ENCODE measurements around the gene GALNT16. TPM values are rescaled to one million over a fixed set of nuclear protein-coding genes. Genes with fewer than 3 reads are reported as not detected.
A peak's percentile ranks its signal among the peaks of the same experiment; 100 is the strongest.

The GALNT16 gene
- total and polyA plus RNA-seq, 2 donors (not counting 1 experiment from before 2014, with no cell fraction given), result 9.6 to 27.7 TPM

GRCh38 chr14:69224946-69225345, 35.0 kb upstream of the GALNT16 start:
- no peak overlapping the region for H3K4me3 ChIP-seq (replicated peaks in 1 of 4; ENCODE audit: control extremely low read depth in 1 of 4, insufficient read depth in 1 of 4, low read depth in 3 of 4, low read length in 4 of 4)
- H3K9ac ChIP-seq (ENCODE audit: insufficient read depth, low read length), result no peak overlapping the region
- H3K27ac ChIP-seq (ENCODE audit: insufficient read depth, low read length), result no peak overlapping the region
- H4K20me1 ChIP-seq (ENCODE audit: control insufficient read depth, extremely low read depth, insufficient read depth, low read length), result no peaks in the 10 kb centered on the region
- H2AFZ ChIP-seq (ENCODE audit: low read length), result no peak overlapping the region
- H3K27me3 ChIP-seq (ENCODE audit: control insufficient read depth, insufficient read depth, low read length), result no peaks in the 10 kb centered on the region
- no peaks in the 10 kb centered on the region for H3K4me1 ChIP-seq (ENCODE audit: control insufficient read depth, extremely low read depth, insufficient read depth, low read length)
- peaks cover 2% of the 10 kb centered on the region for H3K36me3 ChIP-seq (ENCODE audit: control insufficient read depth, insufficient read depth, low read length)
- TF ChIP-seq, protein P1, sequence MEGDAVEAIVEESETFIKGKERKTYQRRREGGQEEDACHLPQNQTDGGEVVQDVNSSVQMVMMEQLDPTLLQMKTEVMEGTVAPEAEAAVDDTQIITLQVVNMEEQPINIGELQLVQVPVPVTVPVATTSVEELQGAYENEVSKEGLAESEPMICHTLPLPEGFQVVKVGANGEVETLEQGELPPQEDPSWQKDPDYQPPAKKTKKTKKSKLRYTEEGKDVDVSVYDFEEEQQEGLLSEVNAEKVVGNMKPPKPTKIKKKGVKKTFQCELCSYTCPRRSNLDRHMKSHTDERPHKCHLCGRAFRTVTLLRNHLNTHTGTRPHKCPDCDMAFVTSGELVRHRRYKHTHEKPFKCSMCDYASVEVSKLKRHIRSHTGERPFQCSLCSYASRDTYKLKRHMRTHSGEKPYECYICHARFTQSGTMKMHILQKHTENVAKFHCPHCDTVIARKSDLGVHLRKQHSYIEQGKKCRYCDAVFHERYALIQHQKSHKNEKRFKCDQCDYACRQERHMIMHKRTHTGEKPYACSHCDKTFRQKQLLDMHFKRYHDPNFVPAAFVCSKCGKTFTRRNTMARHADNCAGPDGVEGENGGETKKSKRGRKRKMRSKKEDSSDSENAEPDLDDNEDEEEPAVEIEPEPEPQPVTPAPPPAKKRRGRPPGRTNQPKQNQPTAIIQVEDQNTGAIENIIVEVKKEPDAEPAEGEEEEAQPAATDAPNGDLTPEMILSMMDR (conservative IDR thresholded peaks at IDR 0.05 in 1 of 2, IDR thresholded peaks at IDR 0.05 in 1 of 2; ENCODE audit: low read depth in 1 of 2, low read length in 2 of 2), result no peak
- no peak for TF ChIP-seq EZH2 (IDR thresholded peaks at IDR 0.05; ENCODE audit: low read length, missing control alignments)
- no peak overlapping the region for H3K4me2 ChIP-seq (ENCODE audit: extremely low read depth, insufficient read depth, low read length)
- no peaks in the 10 kb centered on the region for H3K9me3 ChIP-seq (ENCODE audit: control insufficient read depth, insufficient read depth, low read depth, low read length)
- no peak for DNase-seq (ENCODE audit: low read depth in 2 of 2)
- no peaks in the 10 kb centered on the region for H3K79me2 ChIP-seq (ENCODE audit: control insufficient read depth, insufficient read depth, low read length)

DNA sequence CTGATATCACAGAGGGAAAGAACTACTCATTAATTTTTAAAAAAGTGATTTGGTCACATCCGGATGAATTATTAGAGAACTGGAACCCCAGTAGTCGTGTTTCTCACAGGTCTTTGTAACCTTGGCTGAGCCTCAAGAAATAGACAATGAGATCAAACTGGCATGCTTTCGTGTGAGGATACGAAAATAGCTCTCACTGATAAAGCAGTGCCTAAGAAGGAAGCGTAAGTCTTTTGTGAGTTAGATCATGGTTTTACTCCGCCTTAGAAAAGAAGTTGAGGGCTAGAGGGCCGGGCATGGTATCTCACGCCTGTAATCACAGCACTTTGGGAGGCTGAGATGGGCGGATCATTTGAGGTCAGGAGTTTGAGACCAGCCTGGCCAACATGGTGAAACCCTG, 33.8 kb upstream of the GALNT16 start:
- Histone ChIP-seq H3K4me1 (ENCODE audit: control insufficient read depth, extremely low read depth, insufficient read depth, low read length) (no peaks in the 10 kb centered on the region), H3K4me3 (replicated peaks in 1 of 4; ENCODE audit: control extremely low read depth in 1 of 4, insufficient read depth in 1 of 4, low read depth in 3 of 4, low read length in 4 of 4) (no peak overlapping the region), H2AFZ (ENCODE audit: low read length) (no peak overlapping the region), H3K9me3 (ENCODE audit: control insufficient read depth, insufficient read depth, low read depth, low read length) (no peaks in the 10 kb centered on the region), H3K79me2 (ENCODE audit: control insufficient read depth, insufficient read depth, low read length) (no peaks in the 10 kb centered on the region), H3K9ac (ENCODE audit: insufficient read depth, low read length) (no peak overlapping the region), H3K36me3 (ENCODE audit: control insufficient read depth, insufficient read depth, low read length) (peaks cover 2% of the 10 kb centered on the region), H3K27me3 (ENCODE audit: control insufficient read depth, insufficient read depth, low read length) (no peaks in the 10 kb centered on the region), H3K27ac (ENCODE audit: insufficient read depth, low read length) (no peak overlapping the region), H3K4me2 (ENCODE audit: extremely low read depth, insufficient read depth, low read length) (no peak overlapping the region), H4K20me1 (ENCODE audit: control insufficient read depth, extremely low read depth, insufficient read depth, low read length) (no peaks in the 10 kb centered on the region)
- TF ChIP-seq EZH2 (IDR thresholded peaks at IDR 0.05; ENCODE audit: low read length, missing control alignments), result no peak
- TF ChIP-seq, protein P1 (conservative IDR thresholded peaks at IDR 0.05 in 1 of 2, IDR thresholded peaks at IDR 0.05 in 1 of 2; ENCODE audit: low read depth in 1 of 2, low read length in 2 of 2), result no peak
- DNase-seq (ENCODE audit: low read depth in 2 of 2), result peak in 1 of 2 donors; percentile 39

GRCh38 chr14:69226736-69227135, 33.2 kb upstream of the GALNT16 start:
- DNase-seq (ENCODE audit: low read depth in 2 of 2), result peak in 1 of 2 donors; percentile 36
- H3K36me3 ChIP-seq (ENCODE audit: control insufficient read depth, insufficient read depth, low read length), result peaks cover 2% of the 10 kb centered on the region
- no peak overlapping the region for H3K4me2 ChIP-seq (ENCODE audit: extremely low read depth, insufficient read depth, low read length)
- no peaks in the 10 kb centered on the region for H3K27me3 ChIP-seq (ENCODE audit: control insufficient read depth, insufficient read depth, low read length)
- H3K9me3 ChIP-seq (ENCODE audit: control insufficient read depth, insufficient read depth, low read depth, low read length), result no peaks in the 10 kb centered on the region
- H3K4me3 ChIP-seq (replicated peaks in 1 of 4; ENCODE audit: control extremely low read depth in 1 of 4, insufficient read depth in 1 of 4, low read depth in 3 of 4, low read length in 4 of 4), result no peak overlapping the region
- no peak overlapping the region for H3K9ac ChIP-seq (ENCODE audit: insufficient read depth, low read length)
- no peaks in the 10 kb centered on the region for H3K79me2 ChIP-seq (ENCODE audit: control insufficient read depth, insufficient read depth, low read length)
- H3K4me1 ChIP-seq (ENCODE audit: control insufficient read depth, extremely low read depth, insufficient read depth, low read length), result no peaks in the 10 kb centered on the region
- H3K27ac ChIP-seq (ENCODE audit: insufficient read depth, low read length), result no peak overlapping the region
- no peaks in the 10 kb centered on the region for H4K20me1 ChIP-seq (ENCODE audit: control insufficient read depth, extremely low read depth, insufficient read depth, low read length)
- H2AFZ ChIP-seq (ENCODE audit: low read length), result no peak overlapping the region
- TF ChIP-seq EZH2 (IDR thresholded peaks at IDR 0.05; ENCODE audit: low read length, missing control alignments), result no peak
- TF ChIP-seq, protein P1 (conservative IDR thresholded peaks at IDR 0.05 in 1 of 2, IDR thresholded peaks at IDR 0.05 in 1 of 2; ENCODE audit: low read depth in 1 of 2, low read length in 2 of 2), result no peak
